ENCODE measurements around the gene TDRD5.

Gene TDRD5

GRCh38 chr1:179731643-179732042 is 140.0 kb downstream of the TDRD5 start:
- DNase-seq (ENCODE audit: low read depth in 1 of 2, low spot score in 1 of 2): no peak
